GM19463 (cell line): ENCODE measurements around the gene SRP14.

Experiments
- ATAC-seq: cut with Tn5 transposase; IDR thresholded peaks from one replicate; pipeline ENCODE4 v1.9.1; 2021; ENCODE audit warnings: mild to moderate bottlenecking, moderate library complexity; ENCODE audit not compliant: unreplicated experiment

SRP14 gene

DNA sequence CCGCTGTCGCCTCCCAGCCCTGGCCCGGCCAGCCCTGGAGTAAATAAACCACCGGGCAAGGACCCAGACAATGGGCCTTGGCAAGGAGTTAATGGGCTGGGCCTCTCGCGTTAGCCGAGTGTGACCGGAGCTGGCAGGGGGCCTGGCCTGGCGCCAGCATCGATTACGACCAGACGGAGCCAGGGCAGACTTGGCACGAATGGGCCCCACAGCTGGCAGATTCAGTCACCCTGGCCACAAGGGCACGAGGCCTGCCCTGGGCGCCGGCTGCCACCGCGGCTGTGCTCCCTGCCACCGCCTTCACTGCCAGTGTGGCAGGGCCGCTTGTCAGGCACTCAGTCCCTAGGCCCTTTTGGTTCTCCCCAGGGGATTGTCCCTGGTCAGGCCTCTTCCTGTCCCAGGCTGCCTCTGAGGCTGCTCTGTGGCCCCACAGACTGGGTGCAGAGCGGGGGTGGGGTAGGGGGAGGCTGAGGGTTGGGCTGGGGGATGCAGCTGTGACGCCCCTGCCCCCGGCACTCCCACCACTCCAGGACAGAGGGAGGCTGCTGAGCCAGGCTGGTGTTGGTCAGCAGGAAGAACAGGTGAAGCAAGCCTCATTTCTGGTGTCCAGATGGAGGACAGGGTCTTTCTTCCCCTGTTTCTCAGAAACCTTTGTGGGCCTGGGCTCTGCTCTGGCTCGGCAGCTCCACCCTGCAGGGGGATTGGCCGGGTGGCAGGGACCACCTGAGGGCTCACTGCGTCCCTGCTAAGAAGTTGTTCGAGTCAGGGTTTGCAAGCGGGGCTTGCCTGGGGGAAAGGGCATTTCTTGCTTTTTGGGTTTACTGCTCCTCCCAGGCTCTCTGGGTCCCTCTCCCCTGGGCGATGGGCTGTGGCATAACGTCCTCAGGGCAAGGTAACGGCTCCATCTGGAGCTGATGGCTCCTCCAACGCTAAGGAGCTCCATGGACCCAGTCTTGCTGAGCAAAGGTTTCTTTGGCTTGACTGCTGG lies 30.5 kb upstream of the SRP14 start:
- ATAC-seq = peak; percentile 77

DNA sequence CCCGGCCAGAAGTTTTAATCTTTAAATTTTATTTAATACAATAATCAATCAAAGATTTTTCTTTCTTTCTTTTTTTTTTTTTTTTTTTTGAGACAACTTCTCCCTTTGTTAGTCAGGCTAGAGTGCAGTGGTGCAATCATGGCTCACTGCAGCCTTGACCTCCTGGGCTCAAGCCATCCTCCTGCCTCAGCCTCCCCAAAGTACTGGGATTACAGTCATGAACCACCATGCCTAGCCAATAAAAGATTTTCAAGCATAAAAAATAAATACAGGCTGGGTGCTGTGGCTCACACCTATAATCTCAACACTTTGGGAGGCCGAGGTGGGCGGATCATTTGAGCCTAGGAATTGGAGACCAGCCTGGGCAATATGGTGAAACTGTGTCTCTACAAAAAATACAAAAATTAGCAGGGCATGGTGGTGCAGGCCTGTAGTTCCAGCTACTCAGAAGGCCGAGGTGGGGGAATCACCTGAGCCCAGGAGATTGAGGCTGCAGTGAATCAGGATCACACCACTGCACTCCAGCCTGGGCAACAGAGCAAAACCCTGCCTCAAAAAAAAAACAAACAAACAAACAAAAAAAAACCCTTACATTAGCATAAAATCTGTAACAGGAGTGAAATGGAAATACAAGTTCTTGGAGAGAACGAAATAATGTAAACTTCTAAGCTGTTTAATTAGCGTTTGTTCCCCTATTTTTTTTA lies 29.1 kb upstream of the SRP14 start:
- ATAC-seq = no peak

DNA sequence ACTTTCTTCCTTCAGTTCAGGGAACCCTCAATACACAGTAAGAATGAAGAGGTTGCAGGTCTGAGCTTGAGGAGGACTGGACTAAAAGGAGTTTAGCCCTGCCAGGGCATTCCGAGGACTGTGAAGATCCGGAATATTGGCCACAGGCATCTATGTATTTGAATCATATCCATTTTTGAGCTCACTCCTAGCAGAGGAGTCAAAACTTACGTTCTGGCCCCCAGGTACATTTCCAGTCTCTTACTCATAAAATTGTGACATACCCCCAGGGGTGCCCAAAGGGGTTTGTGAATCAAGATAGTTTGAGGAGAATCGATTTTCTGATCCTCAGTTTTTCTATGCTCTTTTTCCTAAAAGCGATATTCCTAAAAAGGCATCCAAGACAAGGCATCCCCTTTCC lies 27.6 kb upstream of the SRP14 start:
- no peak for ATAC-seq

DNA sequence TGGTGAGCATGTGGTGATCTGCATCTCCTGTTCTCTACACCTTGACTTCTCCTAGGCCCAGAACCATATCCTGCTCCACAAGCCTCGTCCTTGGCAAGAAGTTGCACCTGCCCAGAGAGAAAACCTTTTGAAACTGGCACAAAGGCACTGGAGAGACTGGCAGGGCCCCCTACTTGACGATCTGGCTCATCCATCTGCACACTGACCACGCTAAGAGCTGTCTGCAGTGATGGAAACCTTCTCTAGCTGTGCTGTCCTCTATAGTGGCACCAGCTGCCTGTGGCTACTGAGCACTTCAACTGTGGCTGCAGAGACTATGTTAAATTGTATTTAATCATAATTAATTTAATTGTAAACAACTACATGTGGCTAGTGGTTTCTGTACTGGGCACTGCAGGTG lies 26.2 kb upstream of the SRP14 start:
- no peak for ATAC-seq

DNA sequence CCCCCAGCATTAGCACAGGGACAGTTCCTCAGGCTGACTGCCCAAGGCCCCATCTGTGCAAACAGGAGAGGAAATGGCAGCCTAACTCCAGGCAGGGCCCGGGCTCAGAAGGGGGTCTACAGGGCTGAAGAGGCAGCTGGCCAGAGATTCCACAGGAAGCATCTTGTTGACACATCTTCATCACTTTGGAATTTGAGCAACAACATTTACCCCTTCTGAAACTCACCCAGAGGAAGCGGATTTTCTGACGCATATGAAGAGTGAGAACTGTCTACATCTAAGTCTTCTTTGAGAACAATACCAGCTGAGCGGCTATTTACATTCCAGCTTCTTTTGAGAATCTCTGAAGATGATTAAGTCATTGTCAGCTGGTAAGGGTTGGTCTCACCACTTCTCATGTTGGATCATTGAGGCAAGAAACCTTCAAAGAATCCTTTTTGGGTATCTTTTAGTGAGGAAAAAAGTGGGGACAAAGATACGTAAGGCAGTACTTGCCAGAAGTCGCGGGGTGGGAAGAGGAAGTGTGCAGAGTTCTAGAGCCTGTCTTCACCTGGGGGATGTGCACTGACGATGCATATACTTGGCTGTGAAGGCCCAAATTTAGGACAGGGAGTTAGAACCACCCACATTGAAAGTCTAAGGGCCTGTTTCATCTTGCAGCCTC lies 25.4 kb upstream of the SRP14 start:
- ATAC-seq = peak; percentile 46

DNA sequence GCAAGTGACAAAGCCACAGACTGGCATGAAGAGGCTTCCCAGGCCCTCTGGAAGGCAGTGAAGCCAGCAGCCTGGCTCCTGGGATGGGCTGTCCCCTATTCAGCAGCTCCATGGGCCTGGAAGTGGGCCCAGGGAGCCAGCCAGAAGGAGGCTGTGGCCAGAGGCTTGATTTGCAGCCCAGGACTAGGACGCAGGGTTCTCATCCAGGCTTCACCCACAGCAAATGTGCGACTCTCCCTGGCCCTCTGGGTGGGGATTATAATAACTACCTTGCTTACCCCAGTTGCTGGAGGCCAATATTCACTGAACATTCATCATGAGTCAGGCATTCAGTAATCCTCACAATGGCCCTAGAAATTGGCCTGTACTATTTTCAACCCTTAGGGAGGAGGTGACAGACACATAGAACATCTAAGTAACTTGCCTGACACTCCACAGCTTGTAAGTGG lies 24.6 kb upstream of the SRP14 start:
- no peak for ATAC-seq

DNA sequence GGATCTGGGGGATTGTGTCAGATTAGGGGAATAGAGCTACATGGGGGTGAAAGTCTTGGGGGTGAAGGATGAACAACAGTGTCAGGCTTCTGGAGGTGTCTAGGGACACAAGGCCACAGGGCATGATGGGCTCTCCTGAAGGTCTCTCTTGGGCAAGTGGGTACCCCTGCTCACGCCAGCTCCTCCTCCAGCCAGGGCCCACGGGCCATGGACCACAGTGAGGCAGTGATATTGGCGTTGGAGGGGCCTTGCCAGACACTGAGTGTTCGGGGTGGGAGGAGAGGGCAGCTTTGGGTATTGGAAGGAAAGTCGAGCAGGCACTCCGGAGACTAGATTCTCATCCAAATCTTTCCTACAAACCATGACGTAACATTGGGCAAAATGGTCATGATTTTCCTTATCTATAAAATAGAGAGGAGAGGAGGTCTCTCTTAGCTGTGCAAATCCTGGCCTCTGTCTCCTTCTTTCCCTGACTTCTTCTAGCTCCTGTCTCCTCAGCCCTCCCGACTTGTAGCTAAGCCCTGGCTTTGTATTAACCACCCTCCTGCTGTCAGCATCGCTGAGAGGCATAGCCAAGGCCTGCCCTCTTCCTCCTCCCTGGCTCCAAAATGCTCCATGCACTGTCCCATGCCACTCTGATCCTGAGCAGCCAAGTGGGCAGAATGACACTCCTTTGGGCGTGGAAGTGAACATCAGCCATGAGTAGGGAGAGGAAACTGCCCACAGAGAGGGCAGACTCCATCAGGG lies 24.0 kb upstream of the SRP14 start:
- no peak for ATAC-seq

DNA sequence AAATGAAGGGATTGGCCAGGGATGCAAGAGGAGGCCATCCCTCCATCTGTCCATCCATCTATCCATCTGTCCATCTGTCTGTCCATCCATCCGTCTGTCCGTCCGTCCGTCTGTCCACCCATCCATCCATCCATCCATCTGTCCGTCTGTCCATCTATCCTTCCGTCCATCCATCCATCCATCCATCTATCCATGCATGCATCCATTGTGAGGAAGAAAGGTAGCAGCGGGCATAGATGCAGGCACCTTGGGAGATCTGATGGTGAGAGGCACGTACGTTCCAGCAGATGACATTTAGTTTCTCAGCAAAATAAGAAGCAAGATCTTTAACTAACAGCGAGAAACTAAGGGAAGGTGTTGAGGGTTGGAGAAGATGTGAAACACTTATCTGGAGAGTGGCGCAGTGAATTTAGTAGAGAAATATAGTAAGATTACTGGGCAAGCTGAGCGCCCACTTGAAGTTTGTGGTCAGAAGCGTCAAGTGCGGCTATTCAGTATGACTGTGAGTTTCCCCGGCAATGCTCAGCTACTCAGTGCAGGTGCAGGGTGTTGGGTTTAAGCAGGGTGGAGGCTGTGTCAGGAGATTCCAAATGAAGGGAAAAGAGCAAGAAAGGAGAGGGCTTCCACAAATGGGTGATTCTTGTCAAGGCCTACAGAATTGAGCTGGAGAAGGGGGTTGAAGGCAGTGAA lies 22.4 kb upstream of the SRP14 start:
- peak; percentile 54 for ATAC-seq

DNA sequence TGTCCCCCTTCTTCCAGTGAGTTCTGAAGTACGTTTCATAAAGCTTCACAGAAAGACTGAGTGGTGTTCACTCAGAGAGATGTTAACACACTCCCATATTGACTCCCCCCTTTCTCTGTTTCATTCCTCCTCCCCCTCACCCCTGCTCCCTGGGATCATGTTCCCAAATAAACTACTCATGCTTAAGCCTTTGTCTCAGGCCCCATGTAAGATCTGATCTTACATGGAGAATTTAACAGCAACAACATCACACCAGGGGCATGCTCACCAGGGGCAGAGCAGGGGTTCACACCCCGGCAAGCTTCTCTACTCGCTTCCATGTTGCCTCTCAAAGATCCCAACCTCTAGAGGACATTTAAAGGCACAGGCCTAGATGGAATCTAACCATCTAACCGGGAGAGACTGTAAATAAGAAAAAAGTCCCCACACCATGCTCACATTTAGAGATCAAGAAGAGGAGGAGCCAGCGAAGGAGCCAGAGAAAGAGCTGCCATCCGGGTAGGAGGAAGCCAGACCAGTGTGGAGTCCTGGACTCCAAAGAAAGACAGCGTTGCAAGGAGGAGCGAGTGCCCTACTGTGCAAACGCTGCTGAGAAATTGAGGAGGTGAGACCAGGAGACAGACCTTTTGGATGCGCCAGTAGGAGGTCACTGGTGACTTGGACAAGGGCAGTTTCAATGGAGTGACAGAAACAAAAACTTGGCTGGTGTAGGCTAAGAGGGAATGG lies 21.4 kb upstream of the SRP14 start:
- no peak for ATAC-seq

DNA sequence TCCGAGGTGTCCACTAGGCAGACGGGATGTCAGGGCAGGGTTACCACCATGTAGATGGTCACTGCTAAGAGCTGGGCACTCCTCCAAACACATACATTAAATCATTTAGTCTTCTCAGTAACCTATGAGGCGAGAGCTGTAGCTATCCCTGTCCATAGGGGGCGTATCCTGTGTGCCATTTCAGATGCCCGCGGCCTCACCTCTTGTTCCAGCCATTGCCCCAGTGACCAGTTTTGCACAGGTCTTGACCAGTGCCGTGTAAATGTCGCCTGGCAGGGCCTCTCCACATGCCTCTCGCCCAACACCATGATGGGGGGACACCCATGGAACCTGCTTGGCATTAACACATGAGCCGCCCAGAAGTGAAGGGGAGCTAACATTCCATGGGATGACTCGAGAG lies 20.8 kb upstream of the SRP14 start:
- ATAC-seq = no peak

DNA sequence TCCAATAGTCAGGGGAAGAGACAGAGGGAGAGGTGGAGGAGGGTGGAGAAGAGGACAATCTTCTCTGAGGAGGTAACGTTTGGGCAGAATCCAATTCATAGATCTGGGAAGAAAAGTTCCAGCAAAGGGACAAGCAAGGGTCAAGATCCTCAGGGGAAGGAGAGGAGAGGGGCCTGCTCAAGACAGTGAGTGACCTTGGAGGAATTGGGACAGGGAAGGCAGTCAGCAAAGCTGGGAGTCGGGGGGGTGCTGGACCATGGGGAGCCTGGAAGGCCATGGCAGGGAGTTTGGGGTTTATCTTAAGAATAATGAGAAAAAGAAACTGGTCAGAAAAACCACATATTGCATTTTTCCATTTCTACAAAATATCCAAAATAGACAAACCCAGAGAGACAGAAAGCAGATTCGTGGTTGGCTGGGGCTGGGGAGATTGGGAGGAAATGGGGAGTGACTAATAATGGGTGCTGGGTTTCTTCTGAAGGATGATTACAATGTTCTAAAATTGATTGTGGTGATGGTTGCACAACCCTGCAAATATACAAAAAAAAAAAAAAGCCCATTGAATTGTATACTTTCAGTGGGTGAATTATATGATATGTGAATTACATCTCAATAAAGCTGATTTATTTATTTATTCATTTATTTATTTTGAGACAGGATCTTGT lies 19.6 kb upstream of the SRP14 start:
- ATAC-seq = no peak

DNA sequence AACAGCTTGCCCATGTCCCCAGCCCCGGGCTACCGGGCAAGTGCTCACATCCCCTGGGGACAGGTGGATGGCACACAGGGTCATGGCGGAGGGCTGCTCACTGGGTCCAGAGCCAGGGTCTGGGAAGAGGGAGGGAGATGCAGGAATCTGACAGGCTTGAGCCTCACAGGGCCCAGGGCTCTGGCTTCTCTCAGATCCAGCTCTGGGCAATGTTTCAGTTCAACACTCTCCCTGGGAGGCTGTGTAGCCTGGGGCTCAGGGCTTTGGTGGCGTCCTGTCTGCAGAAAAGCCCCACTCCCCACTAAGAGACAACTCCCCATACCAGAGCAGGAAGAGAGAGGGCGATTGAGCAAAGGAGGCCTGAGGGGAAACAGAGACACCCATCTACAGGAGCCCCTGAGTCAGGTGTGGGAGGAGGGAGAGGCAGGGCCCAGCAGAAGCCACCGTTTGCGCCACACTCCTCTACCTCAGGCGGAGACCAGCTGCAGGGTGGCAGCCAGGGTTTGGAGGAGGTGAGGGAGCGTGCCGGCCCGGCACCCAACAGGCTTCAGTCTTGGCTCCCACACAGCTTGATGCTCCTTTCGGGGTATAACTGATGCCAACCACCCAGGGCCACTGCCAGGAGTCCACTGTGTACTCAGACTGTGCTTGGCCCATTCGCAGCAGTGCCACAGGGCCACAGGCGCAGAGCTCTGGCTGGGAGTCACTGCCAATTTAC lies 16.8 kb upstream of the SRP14 start:
- no peak for ATAC-seq

DNA sequence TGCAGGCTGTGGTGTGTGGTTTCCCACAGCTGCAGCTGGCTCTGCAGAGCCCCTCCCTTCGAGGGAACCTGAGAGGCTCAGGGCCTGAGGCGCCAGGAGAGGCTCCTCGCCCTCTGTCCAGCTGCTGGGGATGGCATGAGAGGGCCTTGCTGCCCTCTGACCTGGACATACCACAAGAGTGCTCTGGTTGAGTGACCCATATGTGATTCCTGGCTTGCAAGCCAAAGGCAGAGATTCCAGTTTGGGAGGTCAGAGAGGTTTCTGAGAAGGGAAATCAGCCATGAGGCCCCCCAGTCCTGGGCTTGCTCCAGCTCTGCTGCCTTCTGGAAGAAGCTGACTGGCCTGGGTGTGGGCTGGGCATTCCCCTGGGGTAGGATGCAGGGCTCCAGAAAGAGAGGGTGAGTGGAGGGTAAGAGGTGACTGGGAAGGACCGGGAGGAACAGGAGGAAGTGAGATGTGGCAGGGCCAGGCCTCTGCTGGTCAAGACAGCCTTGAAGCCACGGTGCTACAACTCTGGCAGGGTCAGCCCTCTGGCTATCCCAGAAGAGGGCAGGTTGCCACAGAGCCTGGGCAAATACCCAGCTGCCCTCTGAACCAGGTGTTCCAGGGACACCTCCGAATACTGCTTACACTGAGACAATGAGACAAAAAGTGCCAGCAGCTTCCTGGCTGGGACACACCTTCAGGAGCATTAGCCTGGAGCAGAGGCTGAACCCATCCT lies 16.0 kb upstream of the SRP14 start:
- ATAC-seq = peak; percentile 86

DNA sequence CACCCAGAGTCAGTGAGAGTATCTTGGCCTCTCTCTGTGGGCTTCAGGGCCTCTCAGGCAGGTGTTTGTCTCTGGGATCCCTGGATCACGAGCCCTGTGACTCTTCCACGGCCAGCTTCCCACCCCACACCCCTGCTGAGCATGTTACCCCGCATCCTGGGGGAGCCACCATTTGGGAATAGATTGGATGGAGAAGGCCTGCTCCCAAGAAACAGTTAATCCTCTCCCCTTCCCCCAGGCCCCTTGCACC lies 15.5 kb upstream of the SRP14 start:
- ATAC-seq = peak; percentile 46

DNA sequence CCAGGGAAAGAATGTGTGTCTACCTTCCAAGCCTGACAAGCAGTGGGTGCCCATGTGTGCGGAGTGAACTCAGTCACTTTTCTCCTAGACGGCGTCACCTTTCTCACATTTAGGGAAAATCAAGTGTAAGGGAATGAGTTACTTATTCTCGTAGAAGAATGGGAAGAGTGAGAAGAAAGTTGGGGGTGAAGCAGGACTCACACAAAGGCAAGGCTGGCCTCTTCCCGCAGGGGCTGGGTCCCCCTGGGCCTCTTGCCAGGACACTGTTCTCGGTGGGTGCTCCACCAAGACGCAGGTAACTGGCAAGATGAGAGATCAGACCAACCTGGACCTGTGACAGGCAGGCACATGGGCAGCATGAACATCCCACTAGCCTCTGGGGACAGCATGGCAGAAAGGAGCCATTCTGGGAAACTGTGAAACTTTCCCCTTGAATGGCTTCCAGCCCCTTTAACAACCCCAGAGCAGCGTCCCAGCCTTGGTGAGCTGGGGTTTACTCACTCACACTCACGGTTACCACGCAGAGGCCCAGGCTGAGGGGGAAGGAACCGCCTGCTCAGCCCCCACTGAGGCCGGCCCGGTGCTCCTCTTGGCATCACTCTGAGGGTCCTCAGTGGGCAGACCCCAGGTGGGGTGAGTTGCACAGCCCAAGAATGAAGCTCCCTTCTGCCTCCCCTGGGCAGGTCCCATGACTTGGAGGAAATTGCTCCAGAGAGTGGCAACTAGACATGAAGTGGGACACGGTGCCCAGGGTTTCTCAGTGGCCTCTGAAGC lies 15.0 kb upstream of the SRP14 start:
- ATAC-seq = peak; percentile 24

DNA sequence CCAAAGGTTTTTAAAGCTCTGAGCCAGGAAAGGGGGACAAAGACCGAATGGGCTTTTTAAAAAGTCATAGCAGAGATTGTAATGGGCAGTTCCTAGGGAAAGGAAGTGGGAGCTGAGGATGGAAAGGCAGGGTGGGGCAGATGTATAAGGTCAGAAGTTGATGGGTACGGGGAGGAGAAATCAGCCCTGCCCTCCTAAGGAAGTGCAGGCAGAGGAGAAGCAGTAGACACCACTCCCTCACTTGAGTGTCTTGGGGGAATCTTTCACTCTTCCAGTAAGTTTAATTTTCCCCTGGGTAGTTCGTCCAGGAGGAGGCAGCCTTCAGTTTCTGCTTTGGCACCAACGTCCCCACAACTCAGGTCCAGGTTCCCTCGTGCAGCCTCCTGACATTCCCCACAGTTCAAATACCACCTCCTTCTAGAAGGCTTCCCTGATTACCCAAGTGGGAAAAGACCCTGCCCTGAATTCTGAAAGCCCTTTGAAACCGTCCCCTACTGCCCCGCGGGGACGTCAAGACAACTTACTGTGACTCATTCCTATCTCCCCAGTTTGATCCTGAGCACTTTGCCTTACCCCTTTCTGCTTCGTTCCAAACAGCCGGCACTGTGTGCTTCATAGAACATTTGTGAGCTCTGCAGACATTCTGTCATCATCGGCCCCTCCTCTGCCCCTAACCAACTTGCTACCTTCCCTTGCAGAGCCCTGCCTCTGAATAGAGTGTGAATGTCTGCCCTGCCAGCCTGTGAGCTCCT lies 14.3 kb upstream of the SRP14 start:
- ATAC-seq = no peak

DNA sequence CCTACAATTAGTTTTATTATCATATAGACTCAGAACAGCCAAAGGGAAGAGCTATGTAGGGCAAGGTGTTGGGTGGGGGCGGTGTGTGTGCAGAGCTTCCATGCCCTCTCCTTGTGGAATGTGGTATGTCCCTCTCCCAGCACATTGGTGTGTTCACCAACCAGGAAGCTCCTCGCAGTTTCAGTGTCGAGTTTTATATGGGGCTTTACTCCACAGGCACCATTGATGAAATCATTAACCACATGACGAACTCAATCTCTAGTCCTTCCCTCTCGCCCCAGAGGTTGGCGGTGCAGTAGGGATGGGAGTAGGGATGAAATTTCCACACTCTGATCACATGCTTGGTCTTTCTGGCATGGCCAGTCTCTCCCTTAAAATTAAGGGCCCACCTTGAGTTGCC lies 13.6 kb upstream of the SRP14 start:
- no peak for ATAC-seq
